Skeletal muscle satellite cell (primary cell): Measurements from ENCODE around the gene DENND4C.
"Not testable (repeated sequence)": the region's sequence is repeated elsewhere in the genome, so short reads cannot be mapped to it uniquely, and the experiment has no call there.

Experiments used
- H3K27me3 ChIP-seq: 2 replicates; pipeline ENCODE4 v1.7.0; 2013; ENCODE audit warnings: low read length; ENCODE audit not compliant: control insufficient read depth, insufficient read depth
- H3K36me3 ChIP-seq: 2 replicates; pipeline ENCODE4 v1.7.0; 2013; ENCODE audit warnings: mild to moderate bottlenecking, control low read depth, low read length; ENCODE audit not compliant: insufficient read depth
- H3K4me1 ChIP-seq: 2 replicates; pipeline ENCODE4 v1.7.0; 2013; ENCODE audit warnings: low read length; ENCODE audit not compliant: control insufficient read depth, insufficient read depth
- H3K4me2 ChIP-seq: 2 replicates; pipeline ENCODE4 v1.7.0; 2013; ENCODE audit warnings: mild to moderate bottlenecking, low read length
- H3K4me3 ChIP-seq: 2 replicates; pipeline ENCODE4 v1.7.0; 2013; ENCODE audit warnings: low read length
- H3K9ac ChIP-seq: 2 replicates; pipeline ENCODE4 v1.7.0; 2013; ENCODE audit warnings: mild to moderate bottlenecking, low read depth, low read length, moderate library complexity
- H3K9me3 ChIP-seq: replicated peaks from 2 replicates; pipeline ENCODE4 v1.7.0; 2013; ENCODE audit warnings: mild to moderate bottlenecking, control low read depth, low read length

Gene DENND4C

GRCh38 chr9:19404283-19405075, 174.0 kb downstream of the DENND4C start:
- H3K4me3 ChIP-seq: no peak overlapping the region
- H3K27me3 ChIP-seq: peaks cover 5% of the 10 kb centered on the region
- no peaks in the 10 kb centered on the region for H3K9me3 ChIP-seq
- peaks cover 8% of the 10 kb centered on the region for H3K4me1 ChIP-seq
- H3K4me2 ChIP-seq: no peak overlapping the region
- H3K9ac ChIP-seq: no peak overlapping the region
- no peaks in the 10 kb centered on the region for H3K36me3 ChIP-seq

DNA sequence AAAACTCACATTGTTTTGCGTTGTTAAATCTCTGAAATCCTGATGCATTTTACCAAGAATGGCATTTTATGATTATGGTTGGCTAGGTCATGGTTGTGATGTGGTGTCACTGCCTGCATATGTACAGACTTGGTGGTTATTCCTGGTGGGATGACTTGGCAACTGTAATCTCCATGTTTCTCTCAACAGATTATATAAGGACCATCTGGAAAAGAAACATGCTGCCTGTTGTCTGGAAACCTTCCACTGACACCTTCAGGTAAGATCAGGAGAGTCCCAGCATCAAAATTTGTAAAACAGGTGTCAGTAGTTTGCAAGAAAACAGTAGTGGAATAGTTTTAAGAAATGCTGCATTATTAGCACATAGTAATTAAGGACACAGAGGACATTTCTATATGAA, 175.3 kb downstream of the DENND4C start:
- Histone ChIP-seq H3K27me3 (no peaks in the 10 kb centered on the region), H3K9ac (no peak overlapping the region), H3K36me3 (no peaks in the 10 kb centered on the region), H3K9me3 (no peaks in the 10 kb centered on the region), H3K4me1 (peaks cover 15% of the 10 kb centered on the region), H3K4me3 (no peak overlapping the region), H3K4me2 (no peak overlapping the region)

DNA sequence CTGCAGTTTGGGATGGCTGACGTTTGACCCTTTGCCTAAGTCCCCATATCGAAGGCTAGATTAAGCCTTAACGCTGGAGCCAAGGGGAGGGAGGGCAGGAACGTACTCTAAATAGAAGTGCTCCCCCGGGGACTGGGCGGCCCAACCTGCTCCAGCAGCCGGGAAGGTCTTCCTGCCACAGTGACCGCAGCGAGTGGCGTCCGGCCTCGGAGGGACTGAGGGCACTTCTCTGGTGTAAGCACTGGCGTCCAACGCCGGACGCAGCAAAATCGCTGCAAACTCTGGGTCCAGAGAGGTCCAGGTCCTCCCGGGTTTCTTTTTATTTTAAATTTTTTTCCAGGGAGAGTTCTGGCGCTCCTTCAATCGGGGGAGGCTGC, 177.8 kb downstream of the DENND4C start:
- peaks cover 17% of the 10 kb centered on the region for H3K4me1 ChIP-seq
- H3K9ac ChIP-seq: peak overlapping the region; percentile 39
- H3K4me3 ChIP-seq: peak overlapping the region; percentile 90
- H3K36me3 ChIP-seq: no peaks in the 10 kb centered on the region
- no peaks in the 10 kb centered on the region for H3K9me3 ChIP-seq
- H3K4me2 ChIP-seq: peak overlapping the region; percentile 96
- H3K27me3 ChIP-seq: no peaks in the 10 kb centered on the region

DNA sequence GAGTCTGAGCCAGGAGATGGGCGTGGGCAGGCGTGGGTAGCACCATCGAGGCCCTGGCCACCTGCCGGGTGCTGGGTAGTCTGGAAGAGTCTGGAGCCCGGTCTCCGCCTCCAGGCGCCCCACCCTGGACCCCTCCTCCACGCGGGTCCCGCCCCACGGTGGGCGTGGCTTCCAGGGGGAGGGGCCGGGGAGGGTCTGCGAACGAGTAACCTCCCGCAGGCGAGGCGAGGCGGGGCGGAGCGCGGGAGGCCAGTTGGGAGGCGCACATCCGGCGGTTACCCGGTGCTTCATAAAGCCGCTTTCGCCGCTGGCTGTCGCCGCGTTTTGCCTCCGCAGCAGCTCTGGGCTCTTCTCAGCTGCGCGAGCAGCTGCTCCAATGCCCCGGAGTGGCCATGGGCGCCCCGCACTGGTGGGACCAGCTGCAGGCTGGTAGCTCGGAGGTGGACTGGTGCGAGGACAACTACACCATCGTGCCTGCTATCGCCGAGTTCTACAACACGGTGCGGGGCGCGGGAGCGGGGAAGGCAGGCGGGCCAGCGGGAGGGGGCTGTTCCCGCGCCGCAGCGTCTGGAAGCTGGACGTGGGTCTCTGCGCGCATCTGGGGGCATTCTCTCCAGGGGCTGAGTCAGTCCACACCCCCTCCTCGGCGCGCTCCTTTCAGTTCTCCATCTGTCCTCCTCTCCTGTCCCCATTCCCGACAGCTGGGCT, 178.4 kb downstream of the DENND4C start, which contains the start of gene ACER2:
Gene ACER2 (plus strand): TSS at position 317 of the 708 bp plus-strand sequence. CDS start 76 bp downstream, at position 393.
- Histone ChIP-seq H3K9me3 (no peaks in the 10 kb centered on the region), H3K36me3 (no peaks in the 10 kb centered on the region), H3K4me2 (peak within 1 kb of the TSS; percentile 96), H3K4me3 (peak within 1 kb of the TSS; percentile 90), H3K9ac (peak within 1 kb of the TSS; percentile 74), H3K27me3 (no peaks in the 10 kb centered on the region), H3K4me1 (peaks cover 17% of the 10 kb centered on the region)

- Histone ChIP-seq H3K4me3 (peak overlapping the region; percentile 90), H3K4me1 (peaks cover 17% of the 10 kb centered on the region), H3K27me3 (no peaks in the 10 kb centered on the region)
These were observed 179.1 kb downstream of the DENND4C start for GRCh38 chr9:19409401-19410194.

DNA sequence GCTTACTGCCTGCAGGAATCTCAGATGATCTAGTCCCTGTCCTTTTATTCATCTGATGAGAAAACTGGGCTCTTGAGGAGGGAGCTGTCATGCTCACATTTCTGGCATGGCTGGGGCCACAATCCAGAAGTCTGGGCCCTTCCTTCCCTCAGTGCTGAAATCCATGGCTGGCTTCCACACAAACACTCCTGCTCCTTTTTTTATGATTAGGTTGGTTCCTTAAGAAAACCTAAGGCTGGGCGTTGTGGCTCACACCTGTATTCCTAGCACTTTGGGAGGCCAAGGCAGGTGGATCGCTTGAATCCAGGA, 179.7 kb downstream of the DENND4C start:
- Histone ChIP-seq H3K9me3 (no peaks in the 10 kb centered on the region), H3K4me1 (peaks cover 17% of the 10 kb centered on the region), H3K9ac (no peak overlapping the region), H3K4me3 (no peak overlapping the region), H3K27me3 (no peaks in the 10 kb centered on the region), H3K36me3 (no peaks in the 10 kb centered on the region), H3K4me2 (peak overlapping the region; percentile 96)

More at GRCh38 chr9:19409401-19410194, 179.1 kb downstream of the DENND4C start:
- H3K9ac ChIP-seq: peak overlapping the region; percentile 74
- H3K4me2 ChIP-seq: peak overlapping the region; percentile 96
- H3K9me3 ChIP-seq: no peaks in the 10 kb centered on the region
- H3K36me3 ChIP-seq: no peaks in the 10 kb centered on the region

DNA sequence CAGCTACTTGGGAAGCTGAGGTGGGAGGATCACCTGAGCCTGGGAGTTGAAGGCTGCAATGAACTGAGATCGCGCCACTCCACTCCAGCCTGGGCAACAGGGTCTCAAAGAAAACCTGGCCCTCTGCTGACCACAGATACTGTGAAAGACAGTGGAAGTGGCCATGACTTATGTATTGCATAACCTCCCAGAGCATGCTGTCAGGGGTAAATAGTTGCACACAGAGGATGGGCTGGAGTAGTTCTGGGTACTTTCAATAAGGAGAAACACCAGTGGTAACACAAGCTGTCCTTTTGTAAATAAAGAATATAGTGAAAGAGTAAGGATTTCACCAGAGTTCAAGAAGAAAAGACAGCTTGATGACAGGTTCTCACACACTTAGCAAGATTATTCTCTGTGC, 180.1 kb downstream of the DENND4C start:
- peaks cover 17% of the 10 kb centered on the region for H3K4me1 ChIP-seq
- no peak overlapping the region for H3K9ac ChIP-seq
- H3K4me2 ChIP-seq: no peak overlapping the region
- H3K36me3 ChIP-seq: no peaks in the 10 kb centered on the region
- no peaks in the 10 kb centered on the region for H3K27me3 ChIP-seq
- H3K9me3 ChIP-seq: no peaks in the 10 kb centered on the region
- H3K4me3 ChIP-seq: no peak overlapping the region

DNA sequence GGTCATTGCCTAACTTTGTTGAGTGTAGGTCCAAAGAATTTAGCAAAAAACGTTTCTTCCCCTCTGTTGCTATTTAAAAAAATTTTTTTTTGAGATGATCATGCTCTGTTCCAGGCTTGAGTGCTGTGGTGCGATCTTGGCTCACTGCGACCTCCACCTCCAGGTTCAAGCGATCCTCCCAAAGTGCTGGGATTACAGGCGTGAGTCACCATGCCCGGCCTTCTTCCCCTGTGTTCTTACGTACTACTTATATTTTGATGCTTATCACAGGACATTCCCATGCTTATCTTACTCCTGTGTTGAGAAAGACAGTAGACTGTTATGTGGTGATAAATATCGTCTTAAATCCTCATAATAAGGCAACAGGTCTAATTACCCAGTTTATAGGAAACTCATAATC, 180.8 kb downstream of the DENND4C start:
- Histone ChIP-seq H3K27me3 (no peaks in the 10 kb centered on the region), H3K4me2 (no peak overlapping the region), H3K9me3 (no peaks in the 10 kb centered on the region), H3K4me3 (no peak overlapping the region), H3K36me3 (no peaks in the 10 kb centered on the region), H3K4me1 (peaks cover 17% of the 10 kb centered on the region), H3K9ac (no peak overlapping the region)

DNA sequence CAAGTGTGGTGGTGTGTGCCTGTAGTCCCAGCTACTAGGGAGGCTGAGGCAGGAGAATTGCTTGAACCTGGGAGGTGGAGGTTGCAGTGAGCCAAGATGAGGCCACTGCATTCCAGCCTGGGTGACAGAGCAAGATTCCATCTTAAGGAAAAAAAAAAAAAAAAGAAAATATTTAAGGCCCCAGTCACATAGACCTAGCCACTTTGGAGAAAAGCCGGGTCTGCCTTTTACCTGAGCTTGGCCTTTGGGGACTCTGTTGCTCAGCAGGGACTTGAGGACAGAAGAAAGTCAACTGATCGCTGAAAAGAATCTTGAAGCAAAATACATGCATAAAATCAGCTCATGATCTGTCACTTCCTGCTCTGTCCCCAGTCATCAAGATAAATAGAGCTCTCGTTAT, 183.0 kb downstream of the DENND4C start:
- H3K9me3 ChIP-seq, H3K9ac ChIP-seq, H3K4me3 ChIP-seq, H3K4me2 ChIP-seq, H3K36me3 ChIP-seq, H3K27me3 ChIP-seq: not testable (repeated sequence)
- H3K4me1 ChIP-seq: peaks cover 14% of the 10 kb centered on the region

DNA sequence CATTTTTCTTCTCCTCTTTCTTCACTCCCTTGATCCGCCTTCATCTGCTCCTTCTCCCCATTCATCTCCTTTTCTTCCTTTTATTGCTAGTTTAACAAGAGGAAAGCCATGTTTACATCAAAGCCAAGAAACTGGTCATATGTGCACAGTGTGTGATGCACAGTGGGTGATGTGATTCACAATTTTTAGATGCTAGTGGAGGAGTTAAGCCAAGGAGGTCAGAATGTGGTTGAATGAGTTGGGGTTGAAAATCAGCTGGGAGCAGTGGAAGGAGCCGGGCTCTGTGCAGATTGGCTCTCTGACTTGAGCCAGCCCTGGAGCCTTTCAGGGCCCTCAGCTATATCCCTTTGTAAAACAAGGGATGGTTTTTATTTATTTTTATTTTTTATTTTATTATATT, 185.7 kb downstream of the DENND4C start:
- H3K4me3 ChIP-seq: no peak overlapping the region
- H3K9me3 ChIP-seq: no peaks in the 10 kb centered on the region
- no peaks in the 10 kb centered on the region for H3K36me3 ChIP-seq
- H3K4me2 ChIP-seq: no peak overlapping the region
- no peaks in the 10 kb centered on the region for H3K4me1 ChIP-seq
- no peaks in the 10 kb centered on the region for H3K27me3 ChIP-seq
- H3K9ac ChIP-seq: no peak overlapping the region

DNA sequence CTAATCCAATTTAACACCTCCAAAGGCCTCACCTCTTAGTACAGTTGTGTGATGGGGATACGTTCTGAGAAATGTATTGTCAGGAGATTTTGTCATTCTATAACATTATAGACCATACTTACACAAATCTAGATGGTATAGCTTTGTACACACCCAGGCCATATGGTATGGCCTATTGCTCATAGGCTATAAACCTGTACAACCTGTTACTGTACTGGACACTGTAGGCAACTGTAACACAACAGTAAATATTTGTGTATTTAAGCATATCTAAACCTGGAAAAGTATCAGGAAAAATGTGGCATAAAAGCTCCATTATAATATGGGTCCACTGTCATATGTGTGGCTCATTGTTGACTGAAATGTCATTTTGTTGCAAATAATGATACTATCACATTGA, 190.4 kb downstream of the DENND4C start:
- Histone ChIP-seq H3K9me3 (no peaks in the 10 kb centered on the region), H3K36me3 (no peaks in the 10 kb centered on the region)

More for the DNA sequence above, 190.4 kb downstream of the DENND4C start:
- Histone ChIP-seq H3K4me3 (no peak overlapping the region), H3K27me3 (no peaks in the 10 kb centered on the region), H3K4me1 (no peaks in the 10 kb centered on the region), H3K4me2 (no peak overlapping the region), H3K9ac (no peak overlapping the region)
